Activated T-helper 1 cell treated with Interleukin-2 at 50 U/mL for 16 hours (primary cell): Measurements from ENCODE around the gene ARF1.
A peak's percentile ranks its signal among the peaks of the same experiment; 100 is the strongest.

Source experiments
- DNase-seq: peaks from one replicate; pipeline ENCODE4 v3.0.0-alpha.2; 2020; ENCODE audit warnings: low read depth

ARF1 gene

DNA sequence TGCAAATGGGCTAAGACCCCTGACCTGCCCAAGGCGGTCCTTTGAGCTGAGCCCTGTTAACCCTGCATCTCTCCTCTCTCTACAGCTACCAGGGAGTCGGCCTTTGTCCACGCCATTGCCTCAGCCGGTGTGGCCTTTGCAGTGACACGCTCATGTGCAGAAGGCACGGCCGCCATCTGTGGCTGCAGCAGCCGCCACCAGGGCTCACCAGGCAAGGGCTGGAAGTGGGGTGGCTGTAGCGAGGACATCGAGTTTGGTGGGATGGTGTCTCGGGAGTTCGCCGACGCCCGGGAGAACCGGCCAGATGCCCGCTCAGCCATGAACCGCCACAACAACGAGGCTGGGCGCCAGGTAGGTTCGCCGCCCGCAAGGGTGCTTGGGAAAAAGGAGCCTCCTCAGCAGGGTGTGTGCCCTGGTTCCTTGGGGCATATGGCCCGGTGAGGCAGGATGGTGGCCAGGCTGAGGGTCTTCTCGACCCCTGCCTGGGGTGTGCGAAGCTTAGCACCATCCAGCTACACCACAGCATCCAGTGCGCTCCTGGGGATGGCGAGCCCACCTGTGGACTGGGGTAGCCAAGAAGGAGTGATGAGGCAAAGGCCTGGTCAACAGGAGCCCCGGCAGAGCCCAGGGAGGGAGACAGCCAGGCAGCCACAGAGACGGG, 31.8 kb upstream of the ARF1 start:
- DNase-seq: no peak

DNA sequence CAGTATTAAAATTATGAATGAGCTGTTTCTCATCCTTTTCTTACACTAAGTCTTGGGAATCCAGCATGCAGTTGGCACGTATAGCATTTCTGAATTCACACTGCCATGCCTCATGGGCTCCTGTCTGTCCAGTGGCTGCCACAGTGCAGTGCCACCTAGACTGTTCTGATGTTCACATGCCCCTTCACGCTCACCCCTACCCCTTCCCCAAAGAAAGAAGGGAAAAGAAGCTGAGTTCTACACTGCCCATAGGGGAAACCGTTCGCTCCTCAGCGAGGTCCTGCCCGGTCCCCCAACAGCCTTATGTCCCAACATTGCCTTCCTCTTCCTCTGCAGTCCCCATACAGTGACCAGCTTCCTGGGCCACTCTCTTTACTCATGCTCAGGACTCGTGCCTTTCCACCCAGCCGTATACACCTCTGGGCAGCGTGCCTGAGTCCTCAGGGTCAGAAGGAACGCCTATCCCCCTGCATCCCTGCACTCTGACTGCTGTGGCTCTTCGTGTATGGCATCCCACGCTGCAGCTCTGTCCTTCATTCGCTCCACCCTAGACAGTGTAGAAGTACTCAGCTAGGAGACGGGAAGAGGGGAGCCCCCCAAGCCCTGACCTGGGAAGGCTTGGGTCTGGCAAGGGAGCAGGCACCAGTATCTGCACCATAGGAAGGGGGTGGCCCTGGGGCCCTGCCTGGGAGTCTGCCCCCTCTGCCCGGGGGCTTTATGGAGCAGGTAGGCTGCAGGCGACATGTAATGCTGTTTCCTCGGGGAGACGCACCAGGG, 24.1 kb upstream of the ARF1 start:
- no peak for DNase-seq

DNA sequence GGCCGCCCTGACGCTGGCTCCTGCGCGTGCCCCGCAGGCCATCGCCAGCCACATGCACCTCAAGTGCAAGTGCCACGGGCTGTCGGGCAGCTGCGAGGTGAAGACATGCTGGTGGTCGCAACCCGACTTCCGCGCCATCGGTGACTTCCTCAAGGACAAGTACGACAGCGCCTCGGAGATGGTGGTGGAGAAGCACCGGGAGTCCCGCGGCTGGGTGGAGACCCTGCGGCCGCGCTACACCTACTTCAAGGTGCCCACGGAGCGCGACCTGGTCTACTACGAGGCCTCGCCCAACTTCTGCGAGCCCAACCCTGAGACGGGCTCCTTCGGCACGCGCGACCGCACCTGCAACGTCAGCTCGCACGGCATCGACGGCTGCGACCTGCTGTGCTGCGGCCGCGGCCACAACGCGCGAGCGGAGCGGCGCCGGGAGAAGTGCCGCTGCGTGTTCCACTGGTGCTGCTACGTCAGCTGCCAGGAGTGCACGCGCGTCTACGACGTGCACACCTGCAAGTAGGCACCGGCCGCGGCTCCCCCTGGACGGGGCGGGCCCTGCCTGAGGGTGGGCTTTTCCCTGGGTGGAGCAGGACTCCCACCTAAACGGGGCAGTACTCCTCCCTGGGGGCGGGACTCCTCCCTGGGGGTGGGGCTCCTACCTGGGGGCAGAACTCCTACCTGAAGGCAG, 23.4 kb upstream of the ARF1 start:
- peak; percentile 30 for DNase-seq

DNA sequence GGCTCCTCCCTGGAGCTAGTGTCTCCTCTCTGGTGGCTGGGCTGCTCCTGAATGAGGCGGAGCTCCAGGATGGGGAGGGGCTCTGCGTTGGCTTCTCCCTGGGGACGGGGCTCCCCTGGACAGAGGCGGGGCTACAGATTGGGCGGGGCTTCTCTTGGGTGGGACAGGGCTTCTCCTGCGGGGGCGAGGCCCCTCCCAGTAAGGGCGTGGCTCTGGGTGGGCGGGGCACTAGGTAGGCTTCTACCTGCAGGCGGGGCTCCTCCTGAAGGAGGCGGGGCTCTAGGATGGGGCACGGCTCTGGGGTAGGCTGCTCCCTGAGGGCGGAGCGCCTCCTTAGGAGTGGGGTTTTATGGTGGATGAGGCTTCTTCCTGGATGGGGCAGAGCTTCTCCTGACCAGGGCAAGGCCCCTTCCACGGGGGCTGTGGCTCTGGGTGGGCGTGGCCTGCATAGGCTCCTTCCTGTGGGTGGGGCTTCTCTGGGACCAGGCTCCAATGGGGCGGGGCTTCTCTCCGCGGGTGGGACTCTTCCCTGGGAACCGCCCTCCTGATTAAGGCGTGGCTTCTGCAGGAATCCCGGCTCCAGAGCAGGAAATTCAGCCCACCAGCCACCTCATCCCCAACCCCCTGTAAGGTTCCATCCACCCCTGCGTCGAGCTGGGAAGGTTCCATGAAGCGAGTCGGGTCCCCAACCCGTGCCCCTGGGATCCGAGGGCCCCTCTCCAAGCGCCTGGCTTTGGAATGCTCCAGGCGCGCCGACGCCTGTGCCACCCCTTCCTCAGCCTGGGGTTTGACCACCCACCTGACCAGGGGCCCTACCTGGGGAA, 22.7 kb upstream of the ARF1 start:
- DNase-seq: peak; percentile 46

DNA sequence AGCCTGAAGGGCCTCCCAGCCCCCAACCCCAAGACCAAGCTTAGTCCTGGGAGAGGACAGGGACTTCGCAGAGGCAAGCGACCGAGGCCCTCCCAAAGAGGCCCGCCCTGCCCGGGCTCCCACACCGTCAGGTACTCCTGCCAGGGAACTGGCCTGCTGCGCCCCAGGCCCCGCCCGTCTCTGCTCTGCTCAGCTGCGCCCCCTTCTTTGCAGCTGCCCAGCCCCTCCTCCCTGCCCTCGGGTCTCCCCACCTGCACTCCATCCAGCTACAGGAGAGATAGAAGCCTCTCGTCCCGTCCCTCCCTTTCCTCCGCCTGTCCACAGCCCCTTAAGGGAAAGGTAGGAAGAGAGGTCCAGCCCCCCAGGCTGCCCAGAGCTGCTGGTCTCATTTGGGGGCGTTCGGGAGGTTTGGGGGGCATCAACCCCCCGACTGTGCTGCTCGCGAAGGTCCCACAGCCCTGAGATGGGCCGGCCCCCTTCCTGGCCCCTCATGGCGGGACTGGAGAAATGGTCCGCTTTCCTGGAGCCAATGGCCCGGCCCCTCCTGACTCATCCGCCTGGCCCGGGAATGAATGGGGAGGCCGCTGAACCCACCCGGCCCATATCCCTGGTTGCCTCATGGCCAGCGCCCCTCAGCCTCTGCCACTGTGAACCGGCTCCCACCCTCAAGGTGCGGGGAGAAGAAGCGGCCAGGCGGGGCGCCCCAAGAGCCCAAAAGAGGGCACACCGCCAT, 21.9 kb upstream of the ARF1 start:
- DNase-seq: no peak

DNA sequence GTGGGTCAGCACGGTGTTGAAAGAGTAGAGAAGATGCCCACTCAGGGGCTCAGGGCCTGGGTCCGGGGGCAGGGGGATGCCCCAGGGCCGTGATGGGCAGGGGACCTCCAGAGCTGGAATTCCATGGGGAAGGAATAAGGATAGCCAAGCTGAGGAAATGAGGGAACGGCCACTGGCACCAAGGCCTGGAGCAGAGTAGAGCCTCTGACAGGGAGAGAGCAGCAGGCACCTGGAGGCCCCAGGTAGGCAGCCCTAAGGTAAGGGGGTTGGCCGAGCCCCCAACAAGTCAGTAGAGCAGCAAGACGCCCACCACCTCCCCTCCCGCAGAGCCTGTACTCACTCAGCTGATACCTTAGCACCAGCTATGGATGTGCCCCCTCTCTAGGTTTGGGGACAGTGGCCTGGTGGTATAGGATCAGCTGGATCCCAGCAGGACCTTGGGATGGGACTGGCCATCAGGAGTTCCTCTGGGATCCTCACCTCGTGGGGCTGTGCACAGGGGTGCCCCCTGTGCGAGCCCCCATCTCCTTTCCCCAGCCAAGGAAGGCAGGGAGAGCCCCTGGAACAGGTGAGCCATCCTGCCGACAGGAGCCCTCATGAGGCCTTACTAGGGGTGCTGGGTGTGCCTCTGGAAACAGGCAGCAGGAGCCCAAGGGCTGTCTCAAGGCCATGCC, 21.0 kb upstream of the ARF1 start:
- DNase-seq: no peak

DNA sequence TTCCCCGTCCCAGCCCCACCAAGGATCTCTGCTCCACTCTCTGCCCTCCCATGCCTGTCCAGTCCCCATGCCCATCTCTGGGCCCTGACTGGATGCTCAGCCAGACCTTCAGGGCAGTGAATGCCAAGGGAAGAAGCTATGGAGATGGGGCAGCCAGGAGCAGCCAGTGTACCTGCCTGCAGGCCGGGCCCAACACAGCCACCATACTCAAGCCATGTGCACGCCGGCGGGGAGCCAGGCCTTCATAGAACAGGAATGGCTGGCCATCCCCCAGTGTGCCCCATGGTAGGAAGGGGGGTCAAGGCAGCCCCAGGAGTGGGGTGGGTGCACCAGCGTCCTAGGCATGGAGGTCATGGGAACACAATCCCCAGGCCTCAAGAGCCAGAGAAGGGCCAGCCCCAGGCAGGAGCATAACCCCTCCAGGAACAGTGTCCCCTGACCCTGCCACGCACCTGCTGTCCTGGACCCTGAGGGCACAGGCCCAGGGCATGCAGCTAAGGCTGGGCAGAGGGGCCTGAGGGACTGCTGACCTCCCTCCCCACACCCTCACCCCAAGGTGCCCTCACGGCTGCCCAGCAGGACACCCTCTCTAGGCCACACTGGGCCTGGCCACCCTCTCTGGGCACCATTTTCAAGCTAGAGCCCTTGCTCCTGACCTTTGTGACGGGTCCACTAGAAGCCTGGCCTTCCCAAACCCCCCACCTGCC, 20.3 kb upstream of the ARF1 start:
- DNase-seq: no peak

DNA sequence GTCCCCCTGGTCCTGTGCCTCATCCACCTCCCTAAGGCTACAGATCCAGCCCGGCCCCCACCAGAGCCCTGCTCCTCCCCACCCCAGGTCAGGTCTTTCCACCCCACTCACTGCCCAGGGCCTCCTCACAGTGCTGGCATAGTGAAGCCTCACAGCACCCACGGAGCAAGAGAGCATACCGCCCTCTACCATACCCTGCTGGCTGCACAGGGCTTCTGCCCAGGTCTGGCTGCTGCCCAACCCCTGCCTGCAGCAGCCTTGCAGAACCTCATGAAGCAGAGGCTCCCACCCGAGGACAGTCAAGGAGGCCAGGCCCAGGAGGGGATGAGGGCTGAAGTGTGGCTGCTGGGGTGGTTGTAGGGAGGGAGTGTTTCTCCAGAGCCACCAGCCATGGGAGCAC, 19.7 kb upstream of the ARF1 start:
- DNase-seq: no peak

DNA sequence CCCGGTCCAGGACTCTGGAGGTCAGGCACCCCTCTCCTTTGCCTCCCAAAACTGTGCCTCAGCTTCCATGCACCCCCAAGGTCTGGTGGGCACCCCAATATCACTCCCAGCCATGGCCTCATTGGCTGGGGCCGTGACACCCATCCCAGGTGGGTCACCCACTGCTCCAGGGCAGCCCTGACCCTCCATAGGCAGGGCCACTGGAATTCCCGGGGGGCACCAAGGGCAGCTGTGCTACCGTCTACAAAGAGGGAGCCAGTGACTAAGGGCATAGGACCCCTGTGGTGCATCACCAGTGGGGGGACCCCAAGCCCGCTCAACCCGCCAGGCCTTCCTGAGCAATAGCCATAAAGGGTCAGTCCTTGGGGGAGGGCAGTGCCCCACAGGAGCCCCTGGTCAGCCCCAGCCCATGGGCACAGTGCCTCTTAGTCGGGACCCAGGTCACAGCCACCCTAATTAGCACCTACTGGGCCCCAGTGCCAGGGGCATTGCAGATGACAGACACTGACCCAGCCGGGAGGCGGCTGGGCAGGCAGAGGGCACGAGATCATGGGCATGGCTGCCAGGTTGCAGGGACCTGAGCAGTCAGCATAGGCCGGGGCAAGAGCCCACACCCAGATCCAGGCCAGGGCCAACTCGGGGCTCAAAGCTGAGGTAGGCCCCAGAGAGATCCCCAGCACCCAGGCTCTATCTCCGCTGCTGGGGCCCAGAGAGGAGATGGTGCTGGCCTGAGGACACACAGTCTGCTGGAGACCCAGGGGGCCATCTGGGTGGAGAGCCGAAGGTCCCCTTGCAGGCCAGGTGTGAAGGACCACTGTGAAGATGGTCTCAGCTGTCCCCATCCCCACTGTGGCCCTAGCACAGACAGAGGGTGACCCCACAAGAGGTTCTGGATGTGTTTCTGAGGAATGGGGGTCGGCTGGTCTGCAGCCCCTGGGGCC, 19.0 kb upstream of the ARF1 start:
- DNase-seq: no peak

DNA sequence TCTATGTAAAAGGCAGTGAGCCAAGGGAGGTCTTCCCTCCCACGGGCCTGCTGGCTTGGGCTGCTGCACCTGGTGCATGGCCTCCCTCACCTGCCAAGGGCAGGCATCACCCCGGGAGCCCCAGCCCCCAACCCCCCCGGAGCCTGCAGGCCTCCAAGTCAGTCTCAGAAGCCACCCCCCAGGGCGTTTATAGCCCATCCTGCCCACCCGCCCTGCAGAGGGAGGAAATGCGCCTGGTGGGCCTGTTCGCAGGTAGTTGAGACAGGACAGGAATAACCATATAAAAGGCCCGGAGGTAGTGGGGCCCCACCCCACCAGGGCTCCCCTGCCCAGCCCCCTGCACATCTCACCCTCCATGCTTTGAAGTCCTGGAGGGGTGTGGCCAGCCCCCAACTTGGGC, 18.2 kb upstream of the ARF1 start:
- no peak for DNase-seq

DNA sequence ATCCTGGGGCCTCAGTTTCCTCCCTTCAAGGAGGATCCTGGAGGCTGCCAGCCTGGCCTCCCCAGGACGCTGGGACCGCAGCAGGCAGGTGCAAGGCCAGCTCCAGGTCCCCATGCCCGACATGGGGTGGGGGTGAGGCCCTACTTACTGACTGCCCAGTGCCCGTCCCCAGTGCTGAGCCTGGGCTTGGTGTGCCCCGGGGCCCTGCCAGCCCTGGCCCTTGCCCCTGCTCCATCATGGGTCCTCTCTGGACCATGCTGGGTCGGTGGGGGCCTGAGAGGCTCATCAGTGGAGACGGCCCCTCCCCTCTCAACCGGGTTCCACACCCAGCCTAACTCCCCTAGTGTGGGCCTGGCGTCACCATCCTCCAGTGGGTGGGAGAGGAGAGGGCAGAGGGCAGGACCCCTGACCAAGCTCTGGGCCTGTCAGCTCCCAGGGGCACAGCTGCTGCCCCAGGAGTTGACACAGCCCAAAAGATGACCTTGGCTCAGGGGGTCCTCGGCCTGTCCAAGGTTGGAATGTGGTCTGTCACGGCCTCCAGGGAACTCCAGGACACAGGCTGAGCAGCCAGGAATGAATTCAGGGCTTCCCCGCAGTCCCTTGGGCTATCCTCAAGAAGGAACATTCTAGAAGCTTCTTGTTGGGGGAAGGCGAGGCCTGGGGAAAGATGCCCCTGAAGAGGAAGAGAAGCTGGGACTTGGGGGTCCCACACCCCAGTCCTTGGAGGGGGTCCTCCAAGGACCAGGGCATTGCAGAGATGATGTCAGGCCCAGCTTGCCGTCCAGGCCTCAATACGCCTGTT, 17.6 kb upstream of the ARF1 start:
- no peak for DNase-seq

DNA sequence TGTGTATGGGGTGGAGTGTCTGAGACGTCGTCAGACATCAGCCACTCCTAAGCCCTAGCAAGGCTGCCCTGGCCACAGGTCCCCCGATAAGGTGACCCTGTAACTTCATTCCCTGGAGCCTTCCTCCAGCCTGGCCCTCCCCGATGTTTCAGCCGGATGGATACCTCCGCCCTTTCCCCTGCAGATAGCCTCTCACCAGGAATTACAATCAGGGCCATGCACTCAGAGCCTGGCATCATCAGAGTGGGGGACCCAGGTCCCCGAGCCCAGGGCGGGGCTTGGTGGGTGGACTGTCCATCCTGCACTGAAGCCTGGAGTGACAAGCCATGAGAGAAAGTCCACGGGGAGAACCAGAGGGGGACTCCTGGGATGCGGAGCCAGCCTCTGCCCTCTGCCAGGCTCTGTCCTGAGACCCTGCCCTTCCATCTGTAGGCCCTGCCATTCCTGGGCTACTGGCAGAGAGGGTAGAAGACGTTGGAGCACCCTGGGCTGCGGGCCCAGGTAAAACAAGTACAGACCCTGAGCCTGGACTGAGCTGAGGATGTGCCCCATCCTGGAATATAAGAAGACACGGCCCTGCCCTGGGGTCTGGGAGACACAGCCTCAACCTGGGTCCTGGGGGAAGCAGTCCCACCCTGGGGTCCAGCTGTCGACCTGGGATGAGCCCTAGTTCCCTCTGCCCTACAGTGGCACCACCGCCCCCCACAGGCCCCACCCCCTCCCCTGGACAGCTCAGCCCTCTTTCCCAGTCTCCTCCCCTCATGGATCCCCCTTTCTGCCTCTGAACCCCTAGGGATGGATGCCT, 16.8 kb upstream of the ARF1 start:
- DNase-seq: no peak

DNA sequence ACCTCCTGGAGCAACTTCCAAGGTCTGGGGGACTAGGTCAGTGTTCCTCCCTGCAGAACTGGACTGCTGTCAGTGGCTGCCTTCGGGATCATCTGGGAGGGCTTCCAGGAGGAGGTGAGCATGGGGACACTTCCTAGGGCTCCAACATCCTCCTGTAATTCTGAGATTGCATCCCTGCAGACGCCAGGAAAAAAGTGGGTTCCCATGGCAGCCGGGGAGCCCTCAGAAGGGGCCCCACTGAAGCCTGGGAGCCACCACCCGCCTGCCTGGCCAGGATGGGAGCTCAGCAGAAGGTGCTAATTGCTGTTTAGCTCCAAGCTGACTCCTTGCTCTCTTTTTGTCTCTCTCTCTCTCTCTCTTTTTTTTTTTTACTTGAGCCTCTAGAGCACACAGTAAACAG, 16.1 kb upstream of the ARF1 start:
- no peak for DNase-seq

DNA sequence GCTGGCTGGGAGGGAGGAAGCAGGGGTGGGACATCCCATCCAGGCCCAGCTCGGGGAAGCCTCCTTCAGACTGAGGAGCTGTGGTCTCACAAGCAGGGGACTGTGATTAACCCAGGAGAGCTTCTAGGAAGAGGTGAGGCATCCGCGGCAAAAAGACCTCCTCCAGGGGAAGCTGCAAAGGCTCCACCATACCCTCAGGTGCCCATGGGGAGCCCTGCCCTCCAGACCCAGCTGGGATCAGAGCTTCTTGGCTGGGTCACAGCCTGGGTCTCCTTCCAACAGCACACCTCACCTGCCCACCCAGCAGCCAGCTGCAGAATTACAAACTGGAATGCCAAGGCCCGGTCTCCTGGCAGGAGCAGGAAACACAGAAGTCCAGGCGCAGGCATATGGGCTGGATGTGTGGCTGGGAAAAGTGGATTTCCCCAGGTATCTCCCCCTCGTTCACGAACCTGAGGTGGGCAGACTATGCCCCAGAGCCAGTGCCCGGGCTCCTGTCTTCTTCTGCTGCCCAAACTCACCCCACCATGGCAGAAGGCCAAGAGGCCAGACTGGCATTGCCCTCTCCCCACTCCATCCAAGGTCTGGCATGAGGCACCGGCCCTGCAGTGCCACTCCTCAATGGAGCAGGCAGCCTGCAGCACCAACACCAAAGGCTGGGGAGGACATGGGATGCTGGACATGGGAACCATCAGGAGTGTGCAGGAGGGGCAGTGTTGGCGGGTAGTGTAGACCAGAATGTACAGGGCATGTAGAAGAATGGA, 15.4 kb upstream of the ARF1 start:
- no peak for DNase-seq

DNA sequence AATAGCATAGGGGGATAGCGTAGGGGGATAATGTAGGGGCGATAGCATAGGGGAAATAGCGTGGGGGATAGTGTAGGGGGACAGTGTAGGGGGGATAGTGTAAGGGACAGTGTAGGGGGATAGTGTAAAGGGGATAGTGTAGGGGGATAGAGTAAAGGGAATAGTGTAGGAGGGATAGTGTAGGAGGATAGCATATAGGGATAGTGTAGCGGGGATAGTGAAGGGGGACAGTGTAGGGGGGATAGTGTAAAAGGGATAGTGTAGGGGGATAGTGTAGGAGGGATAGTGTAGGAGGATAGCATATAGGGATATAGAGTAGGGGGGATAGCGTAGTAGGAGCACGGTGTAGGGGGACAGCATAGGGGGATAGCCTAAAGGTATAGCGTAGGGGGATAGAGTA, 14.1 kb upstream of the ARF1 start:
- no peak for DNase-seq

DNA sequence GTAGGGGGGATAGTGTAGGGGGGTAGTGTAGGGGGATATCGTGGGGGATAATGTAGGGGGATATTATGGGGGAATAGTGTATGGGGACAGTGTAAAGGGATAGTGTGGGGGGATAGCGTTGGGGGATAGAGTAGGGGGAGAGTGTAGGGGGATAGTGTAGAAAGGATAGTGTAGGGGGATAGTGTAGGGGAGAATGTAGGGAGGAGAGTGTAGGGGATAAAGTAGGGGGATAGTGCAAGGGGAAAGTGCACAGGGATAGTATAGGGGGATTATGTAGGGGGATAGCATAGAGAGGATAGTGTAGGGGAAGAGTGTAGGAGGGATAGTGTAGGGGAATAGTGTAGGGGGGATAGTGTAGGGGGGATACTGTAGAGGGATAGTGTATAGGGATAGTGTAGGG, 12.3 kb upstream of the ARF1 start:
- DNase-seq: no peak

DNA sequence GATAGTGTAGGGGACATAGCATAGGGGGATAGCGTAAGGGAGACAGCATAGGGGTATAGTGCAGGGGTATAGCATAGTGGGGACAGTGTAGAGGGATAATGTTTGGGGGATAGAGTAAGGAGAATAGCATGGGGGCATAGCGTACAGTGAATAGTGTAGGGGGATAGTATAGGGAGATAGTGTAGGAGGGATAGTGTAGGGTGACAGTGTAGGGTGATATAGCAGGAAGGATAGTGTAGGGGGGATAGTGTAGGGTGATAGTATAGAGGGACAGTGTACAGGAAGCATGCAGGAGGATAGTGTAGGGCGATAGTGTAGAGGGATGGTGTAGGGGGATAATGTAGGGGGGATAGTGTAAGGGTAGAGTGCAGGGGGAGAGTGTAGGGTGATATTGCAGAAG, 11.7 kb upstream of the ARF1 start:
- no peak for DNase-seq
